ENCODE data around the gene NUDC. TPM values are rescaled to one million over a fixed set of nuclear protein-coding genes. Genes with fewer than 3 reads are reported as not detected.

NUDC gene
- total and polyA plus RNA-seq, 10 of the 15 experiments (the other 5 are each of a cell fraction or from before 2014, with no cell fraction given): 5.5 to 227 (median 67.4) TPM

DNA sequence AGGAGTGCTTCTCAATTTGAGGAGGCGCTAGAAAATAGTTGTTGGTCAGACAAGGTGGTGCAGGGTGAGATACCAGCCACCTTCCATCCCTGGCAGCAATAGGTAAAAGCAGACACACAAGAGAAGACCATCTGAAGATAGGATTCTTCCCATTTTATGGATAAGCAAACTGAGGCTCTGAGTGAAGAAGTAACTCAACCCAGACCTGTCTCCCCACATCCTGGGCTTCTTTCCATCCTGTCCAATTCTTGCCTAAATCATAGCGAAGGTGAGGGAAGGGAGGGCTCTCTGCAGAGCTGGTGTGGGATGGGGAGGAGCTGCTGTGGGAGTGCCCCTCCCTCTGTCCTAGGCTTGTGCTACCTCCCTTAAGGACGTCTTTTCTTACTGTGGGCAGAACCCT lies 50.0 kb downstream of the NUDC start (continued):
- TF ChIP-seq CUX1 (IDR thresholded peaks at IDR 0.05; ENCODE audit: insufficient replicate concordance, low read depth, low read length) (no peak), NRF1 (conservative IDR thresholded peaks at IDR 0.05; ENCODE audit: low read depth, low read length) (no peak), KLF5 (IDR thresholded peaks at IDR 0.05; ENCODE audit: partially characterized antibody) (no peak), RB1 (IDR thresholded peaks at IDR 0.05; ENCODE audit: borderline replicate concordance) (no peak), NR2C2 (IDR thresholded peaks at IDR 0.05; ENCODE audit: borderline replicate concordance, control insufficient read depth, insufficient read length, low read depth) (no peak)

GRCh38 chr1:26972390-26972789 lies 50.8 kb downstream of the NUDC start:
- H3K79me2 ChIP-seq (ENCODE audit: control insufficient read depth, insufficient read depth, low read length): no peaks in the 10 kb centered on the region
- no TSS peak for BruUV-seq (replicated peaks)
- no peak for ATAC-seq
- ChIA-PET CTCF (no interaction called here), SMC1A (ENCODE audit: uncharacterized antibody, unreplicated experiment) (no interaction called here), RAD21 (ENCODE audit: unreplicated experiment) (no interaction called here), POLR2A (no interaction called here)
- 17% methylated on average over 6 of the region's 6 CpGs for WGBS (ENCODE audit: insufficient coverage, insufficient replicate concordance, low lambda C conversion rate, missing lambda C conversion rate)
- no peak overlapping the region for H3K4me3 ChIP-seq
- DNase-seq (ENCODE audit: low read depth, low spot score): no peak
- intact Hi-C loops (cut with micrococcal nuclease; ENCODE audit: unreplicated experiment): no loop called here
- in situ Hi-C loops (cut with MboI): no loop called here
- no peak for FAIRE-seq
- no peak overlapping the region for H3K4me2 ChIP-seq (ENCODE audit: control insufficient read depth, insufficient read depth)
- H3K9ac ChIP-seq (ENCODE audit: control insufficient read depth, insufficient read depth, low read length): no peak overlapping the region
- H4K20me1 ChIP-seq (ENCODE audit: control insufficient read depth, insufficient read depth): no peaks in the 10 kb centered on the region
- no peak overlapping the region for H2AFZ ChIP-seq (ENCODE audit: control insufficient read depth, low read depth, low read length)
- no peaks in the 10 kb centered on the region; a peak in 2 of 4 replicates for H3K27me3 ChIP-seq (replicated peaks in 1 of 2; ENCODE audit: control insufficient read depth in 2 of 2, insufficient read depth in 2 of 2, low read length in 1 of 2)
- H3K4me1 ChIP-seq (ENCODE audit: control insufficient read depth, insufficient read depth, low read length): no peaks in the 10 kb centered on the region
- no peak overlapping the region for H3K27ac ChIP-seq (ENCODE audit: control insufficient read depth, insufficient read depth)
- no peaks in the 10 kb centered on the region for H3K36me3 ChIP-seq (ENCODE audit: control insufficient read depth in 2 of 2, insufficient read depth in 2 of 2, low read length in 1 of 2)
- H3K9me3 ChIP-seq (replicated peaks; ENCODE audit: control insufficient read depth, insufficient read depth, low read length): no peaks in the 10 kb centered on the region
- TF ChIP-seq EP300 (IDR thresholded peaks at IDR 0.05; ENCODE audit: borderline replicate concordance in 1 of 2, control insufficient read depth in 1 of 2, low read depth in 2 of 2, low read length in 2 of 2) (no peak), LARP7 (IDR thresholded peaks at IDR 0.05) (no peak), ZSCAN29 (IDR thresholded peaks at IDR 0.05) (no peak), ZNF207 (IDR thresholded peaks at IDR 0.05; ENCODE audit: borderline replicate concordance) (no peak), ETV6 (conservative IDR thresholded peaks at IDR 0.05 in 1 of 2, IDR thresholded peaks at IDR 0.05 in 1 of 2; ENCODE audit: borderline replicate concordance in 1 of 2, low read depth in 1 of 2) (no peak), RAD21 (IDR thresholded peaks at IDR 0.05; ENCODE audit: insufficient read depth, low read depth, low read length) (no peak), ZNF384 (IDR thresholded peaks at IDR 0.05; ENCODE audit: borderline replicate concordance, low read depth, low read length) (no peak), ASH2L (IDR thresholded peaks at IDR 0.05; ENCODE audit: borderline replicate concordance, low read depth) (no peak), STAT1 (conservative IDR thresholded peaks at IDR 0.05) (no peak), SMARCA5 (IDR thresholded peaks at IDR 0.05) (no peak)
- TF ChIP-seq, protein P1, sequence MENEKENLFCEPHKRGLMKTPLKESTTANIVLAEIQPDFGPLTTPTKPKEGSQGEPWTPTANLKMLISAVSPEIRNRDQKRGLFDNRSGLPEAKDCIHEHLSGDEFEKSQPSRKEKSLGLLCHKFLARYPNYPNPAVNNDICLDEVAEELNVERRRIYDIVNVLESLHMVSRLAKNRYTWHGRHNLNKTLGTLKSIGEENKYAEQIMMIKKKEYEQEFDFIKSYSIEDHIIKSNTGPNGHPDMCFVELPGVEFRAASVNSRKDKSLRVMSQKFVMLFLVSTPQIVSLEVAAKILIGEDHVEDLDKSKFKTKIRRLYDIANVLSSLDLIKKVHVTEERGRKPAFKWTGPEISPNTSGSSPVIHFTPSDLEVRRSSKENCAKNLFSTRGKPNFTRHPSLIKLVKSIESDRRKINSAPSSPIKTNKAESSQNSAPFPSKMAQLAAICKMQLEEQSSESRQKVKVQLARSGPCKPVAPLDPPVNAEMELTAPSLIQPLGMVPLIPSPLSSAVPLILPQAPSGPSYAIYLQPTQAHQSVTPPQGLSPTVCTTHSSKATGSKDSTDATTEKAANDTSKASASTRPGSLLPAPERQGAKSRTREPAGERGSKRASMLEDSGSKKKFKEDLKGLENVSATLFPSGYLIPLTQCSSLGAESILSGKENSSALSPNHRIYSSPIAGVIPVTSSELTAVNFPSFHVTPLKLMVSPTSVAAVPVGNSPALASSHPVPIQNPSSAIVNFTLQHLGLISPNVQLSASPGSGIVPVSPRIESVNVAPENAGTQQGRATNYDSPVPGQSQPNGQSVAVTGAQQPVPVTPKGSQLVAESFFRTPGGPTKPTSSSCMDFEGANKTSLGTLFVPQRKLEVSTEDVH (IDR thresholded peaks at IDR 0.05; ENCODE audit: low read depth, partially characterized antibody): no peak

Measured in GM12878 (cell line).